ENCODE results near the gene APOBEC2. TPM values are rescaled to one million over a fixed set of nuclear protein-coding genes. Genes with fewer than 3 reads are reported as not detected.
A peak's percentile ranks its signal among the peaks of the same experiment; 100 is the strongest.

The APOBEC2 gene
- total RNA-seq, 1 donor from 2014 or later = not detected

GRCh38 chr6:41066867-41067304 lies 13.9 kb downstream of the APOBEC2 start:
- Mint-ChIP-seq H3K36me3 (ENCODE audit: low read depth) (no peaks in the 10 kb centered on the region), H3K9me3 (no peaks in the 10 kb centered on the region), H3K4me3 (peak overlapping the region; percentile 45), H3K27me3 (ENCODE audit: low read depth) (no peaks in the 10 kb centered on the region), H3K4me1 (peaks cover 17% of the 10 kb centered on the region), H3K27ac (ENCODE audit: unreplicated experiment) (no peak overlapping the region)
- TF ChIP-seq, protein P1, sequence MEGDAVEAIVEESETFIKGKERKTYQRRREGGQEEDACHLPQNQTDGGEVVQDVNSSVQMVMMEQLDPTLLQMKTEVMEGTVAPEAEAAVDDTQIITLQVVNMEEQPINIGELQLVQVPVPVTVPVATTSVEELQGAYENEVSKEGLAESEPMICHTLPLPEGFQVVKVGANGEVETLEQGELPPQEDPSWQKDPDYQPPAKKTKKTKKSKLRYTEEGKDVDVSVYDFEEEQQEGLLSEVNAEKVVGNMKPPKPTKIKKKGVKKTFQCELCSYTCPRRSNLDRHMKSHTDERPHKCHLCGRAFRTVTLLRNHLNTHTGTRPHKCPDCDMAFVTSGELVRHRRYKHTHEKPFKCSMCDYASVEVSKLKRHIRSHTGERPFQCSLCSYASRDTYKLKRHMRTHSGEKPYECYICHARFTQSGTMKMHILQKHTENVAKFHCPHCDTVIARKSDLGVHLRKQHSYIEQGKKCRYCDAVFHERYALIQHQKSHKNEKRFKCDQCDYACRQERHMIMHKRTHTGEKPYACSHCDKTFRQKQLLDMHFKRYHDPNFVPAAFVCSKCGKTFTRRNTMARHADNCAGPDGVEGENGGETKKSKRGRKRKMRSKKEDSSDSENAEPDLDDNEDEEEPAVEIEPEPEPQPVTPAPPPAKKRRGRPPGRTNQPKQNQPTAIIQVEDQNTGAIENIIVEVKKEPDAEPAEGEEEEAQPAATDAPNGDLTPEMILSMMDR (conservative IDR thresholded peaks at IDR 0.05) = peak; percentile 95
- peak; percentile 64 for DNase-seq (ENCODE audit: low read depth, low spot score)

DNA sequence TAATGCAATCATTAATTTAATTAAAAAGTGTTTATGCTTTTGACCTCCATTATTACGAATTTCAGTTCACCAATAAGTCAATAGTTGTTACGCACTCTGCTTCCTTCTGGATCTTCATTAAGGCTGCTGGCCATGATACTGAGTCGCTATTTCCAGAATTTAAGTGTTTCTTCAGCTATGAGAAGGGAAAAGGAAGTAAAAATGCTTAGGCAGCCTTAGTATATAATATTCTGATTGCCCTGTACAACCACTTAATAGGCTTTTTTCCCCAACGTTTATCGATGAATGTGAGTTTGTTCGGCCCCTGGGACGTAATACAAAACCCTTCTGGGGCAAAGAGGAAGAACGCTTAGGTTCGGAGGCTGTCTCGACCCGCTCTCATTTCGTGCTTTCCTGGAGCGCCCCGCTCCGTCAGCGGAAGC lies 18.5 kb downstream of the APOBEC2 start:
- DNase-seq (ENCODE audit: low read depth, low spot score) = no peak
- H3K36me3 Mint-ChIP-seq (ENCODE audit: low read depth) = no peaks in the 10 kb centered on the region

GRCh38 chr6:41071923-41072835 lies 19.2 kb downstream of the APOBEC2 start, which contains the start of gene OARD1:
TSS of gene OARD1 (minus strand) at chr6:41072356. CDS start at chr6:41071634, 722 bp downstream.
- Mint-ChIP-seq H3K4me3 (peak within 1 kb of the TSS; percentile 97), H3K36me3 (ENCODE audit: low read depth) (no peaks in the 10 kb centered on the region), H3K9me3 (no peaks in the 10 kb centered on the region), H3K27me3 (ENCODE audit: low read depth) (no peaks in the 10 kb centered on the region), H3K4me1 (peaks cover 40% of the 10 kb centered on the region), H3K27ac (ENCODE audit: unreplicated experiment) (peak within 1 kb of the TSS; percentile 97)
- TF ChIP-seq, protein P1 (conservative IDR thresholded peaks at IDR 0.05) = no peak
- peak; percentile 100 for DNase-seq (ENCODE audit: low read depth, low spot score)

More for the DNA sequence above, 18.5 kb downstream of the APOBEC2 start:
- Mint-ChIP-seq H3K4me1 (peaks cover 44% of the 10 kb centered on the region), H3K27me3 (ENCODE audit: low read depth) (no peaks in the 10 kb centered on the region), H3K4me3 (peak overlapping the region; percentile 97), H3K27ac (ENCODE audit: unreplicated experiment) (peak overlapping the region; percentile 97), H3K9me3 (no peaks in the 10 kb centered on the region)
- TF ChIP-seq, protein P1 (conservative IDR thresholded peaks at IDR 0.05) = no peak

DNA sequence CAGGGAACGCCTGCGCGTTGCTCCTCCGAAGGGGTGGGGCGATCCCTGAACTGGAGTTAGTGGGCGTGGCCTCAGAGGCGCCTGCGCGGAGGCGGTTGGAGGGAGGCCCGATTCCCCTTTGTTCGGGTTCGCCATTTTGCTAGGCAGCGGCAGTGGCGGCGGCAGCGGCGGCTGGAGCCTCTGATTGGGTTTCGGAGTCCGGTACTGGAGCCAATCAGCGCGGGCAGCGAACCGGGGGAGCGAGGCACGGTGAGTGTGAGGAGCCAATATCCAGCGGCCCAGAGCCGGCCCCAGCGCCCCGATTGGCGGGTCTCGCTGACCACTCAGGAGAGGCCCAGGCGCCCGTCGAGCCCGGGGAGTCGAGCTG lies 19.8 kb downstream of the APOBEC2 start, which contains the start of gene NFYA:
Gene NFYA (plus strand): TSS at position 139 of the 367 bp plus-strand sequence. CDS start 6,116 bp downstream, outside the sequence.
- TF ChIP-seq, protein P1 (conservative IDR thresholded peaks at IDR 0.05) = no peak
- no peaks in the 10 kb centered on the region for H3K9me3 Mint-ChIP-seq
- H3K27me3 Mint-ChIP-seq (ENCODE audit: low read depth) = no peaks in the 10 kb centered on the region
- H3K27ac Mint-ChIP-seq (ENCODE audit: unreplicated experiment) = peak within 1 kb of the TSS; percentile 97
- DNase-seq (ENCODE audit: low read depth, low spot score) = no peak
- H3K4me1 Mint-ChIP-seq = peaks cover 40% of the 10 kb centered on the region
- H3K36me3 Mint-ChIP-seq (ENCODE audit: low read depth) = no peaks in the 10 kb centered on the region
- H3K4me3 Mint-ChIP-seq = peak within 1 kb of the TSS; percentile 97

GRCh38 chr6:41073203-41073967 lies 20.4 kb downstream of the APOBEC2 start:
- DNase-seq (ENCODE audit: low read depth, low spot score) = peak; percentile 75
- H3K27me3 Mint-ChIP-seq (ENCODE audit: low read depth) = no peaks in the 10 kb centered on the region
- no peaks in the 10 kb centered on the region for H3K9me3 Mint-ChIP-seq
- H3K36me3 Mint-ChIP-seq (ENCODE audit: low read depth) = no peaks in the 10 kb centered on the region
- TF ChIP-seq, protein P1 (conservative IDR thresholded peaks at IDR 0.05) = peak; percentile 53
- H3K27ac Mint-ChIP-seq (ENCODE audit: unreplicated experiment) = peak overlapping the region; percentile 40
- peaks cover 40% of the 10 kb centered on the region for H3K4me1 Mint-ChIP-seq
- H3K4me3 Mint-ChIP-seq = peak overlapping the region; percentile 97
